Hippocampal formation (tissue), 2 donors: Measurements from ENCODE around the gene MAT2B.

Experiments
- DNase-seq, 2 donors: peaks; one replicate each; lab custom pipeline; 2025; lab: John Stamatoyannopoulos, UW

Gene MAT2B

DNA sequence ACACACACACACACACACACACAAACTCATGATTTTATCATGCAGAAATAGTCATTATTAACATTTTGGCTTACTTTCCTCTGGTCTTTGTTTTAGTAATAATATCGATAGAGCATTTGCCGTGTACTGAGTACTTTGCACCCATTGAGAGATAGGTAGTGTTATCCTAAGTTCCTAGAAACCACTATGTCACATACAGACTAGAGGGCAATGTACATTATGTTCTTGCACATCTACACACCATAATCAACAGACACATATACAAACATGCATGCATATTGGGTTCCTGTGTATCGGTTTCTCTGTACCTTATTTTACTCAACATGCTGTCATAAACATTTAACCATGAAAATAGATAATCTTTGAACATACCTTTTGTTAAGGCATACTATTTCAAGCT lies 45.7 kb downstream of the MAT2B start:
- DNase-seq: no peak

- no peak for DNase-seq
These were observed 47.1 kb downstream of the MAT2B start for GRCh38 chr5:163552536-163552935.

GRCh38 chr5:163561339-163561738 lies 55.9 kb downstream of the MAT2B start:
- DNase-seq: no peak

DNA sequence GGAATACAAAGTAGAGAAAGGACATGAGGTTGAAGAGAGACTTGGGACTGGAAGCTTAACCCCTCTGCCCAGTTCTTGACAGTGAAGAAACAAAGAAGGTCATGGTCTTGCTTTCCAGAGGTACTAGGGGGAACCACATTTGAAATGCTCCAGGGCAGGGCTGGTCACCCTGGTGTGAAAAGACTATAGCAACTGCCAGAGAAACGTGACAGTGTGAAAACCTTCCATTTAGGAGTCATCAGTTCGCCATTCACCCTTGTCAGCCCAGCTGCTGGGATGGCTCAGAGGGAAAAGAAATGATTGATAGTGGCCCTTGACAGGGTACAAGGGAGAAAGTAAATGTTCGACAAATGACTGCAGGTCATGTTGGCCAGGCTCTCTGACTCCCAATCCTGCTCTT lies 56.7 kb downstream of the MAT2B start:
- DNase-seq: no peak

DNA sequence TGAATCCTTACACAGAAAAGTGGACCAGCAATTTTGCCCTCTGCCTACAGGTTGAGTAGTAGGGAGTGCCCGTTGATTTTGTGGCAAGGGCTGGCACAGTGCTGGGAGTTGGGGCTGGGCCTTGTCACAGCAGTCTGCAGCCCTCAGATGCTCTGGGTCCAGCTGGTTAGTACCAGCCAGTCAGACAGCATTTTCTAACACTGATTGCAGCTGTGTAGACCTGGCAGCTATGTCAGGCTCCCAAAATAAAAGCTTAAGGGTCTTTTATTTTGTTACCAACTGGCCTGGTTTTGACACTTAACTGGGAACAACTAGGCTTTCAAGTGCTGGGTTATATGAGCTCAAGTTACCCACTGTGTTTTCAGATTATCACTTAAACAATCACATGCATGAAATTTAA lies 57.7 kb downstream of the MAT2B start:
- DNase-seq: no peak

- no peak for DNase-seq
These were observed 58.5 kb downstream of the MAT2B start for GRCh38 chr5:163563880-163564279.

DNA sequence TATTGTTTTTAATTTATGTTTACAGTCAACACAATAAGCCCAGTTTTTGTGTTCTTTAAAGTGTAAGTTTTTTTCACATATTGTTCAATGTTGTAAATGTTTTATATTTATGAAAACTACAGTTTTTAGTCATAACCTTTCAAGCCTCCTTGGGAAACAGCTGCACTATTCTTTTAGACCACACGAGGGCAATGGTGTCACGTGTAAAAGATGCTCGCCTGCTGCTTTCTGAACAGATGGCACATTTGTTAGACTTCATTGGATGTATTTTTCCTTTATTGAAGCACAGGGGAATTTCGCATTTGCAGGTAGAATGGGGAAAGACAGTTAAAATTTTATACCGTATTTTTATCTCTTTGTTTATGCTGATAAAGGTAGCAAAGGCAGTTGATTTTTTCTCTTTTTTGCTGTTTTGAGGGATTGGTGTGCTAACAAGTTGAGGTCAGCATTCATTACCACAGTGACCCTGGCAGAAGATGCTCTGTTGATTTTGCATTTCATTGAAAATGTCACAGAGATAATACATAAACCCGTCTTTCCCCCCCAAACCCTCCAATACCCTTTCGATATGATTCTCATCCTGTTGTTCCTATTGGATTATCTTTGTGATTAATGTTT lies 59.0 kb downstream of the MAT2B start:
- DNase-seq: peak; percentile 25 to 83

DNA sequence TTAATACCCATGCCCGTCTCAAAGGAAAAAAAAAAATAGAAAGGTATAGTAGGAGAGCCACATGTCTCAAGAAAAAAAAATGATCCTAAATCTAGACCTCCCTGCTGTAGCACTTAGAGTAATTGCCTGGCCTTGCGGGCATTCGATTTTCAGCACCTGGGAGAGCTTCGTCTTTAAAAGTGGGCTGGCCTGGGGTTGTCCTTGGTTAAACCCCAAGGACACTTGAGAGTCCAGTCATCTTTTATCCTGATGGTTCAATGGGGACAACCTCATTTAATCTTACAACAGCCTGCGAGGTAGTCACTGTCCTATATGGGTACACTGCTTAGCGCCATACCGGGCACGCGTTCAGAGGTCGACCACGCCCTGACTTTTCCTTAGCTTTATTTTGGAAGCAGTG lies 60.1 kb downstream of the MAT2B start:
- no peak for DNase-seq

- peak in 1 of 2 donors; percentile 2 for DNase-seq
These were observed 60.7 kb downstream of the MAT2B start for GRCh38 chr5:163565931-163566608.

DNA sequence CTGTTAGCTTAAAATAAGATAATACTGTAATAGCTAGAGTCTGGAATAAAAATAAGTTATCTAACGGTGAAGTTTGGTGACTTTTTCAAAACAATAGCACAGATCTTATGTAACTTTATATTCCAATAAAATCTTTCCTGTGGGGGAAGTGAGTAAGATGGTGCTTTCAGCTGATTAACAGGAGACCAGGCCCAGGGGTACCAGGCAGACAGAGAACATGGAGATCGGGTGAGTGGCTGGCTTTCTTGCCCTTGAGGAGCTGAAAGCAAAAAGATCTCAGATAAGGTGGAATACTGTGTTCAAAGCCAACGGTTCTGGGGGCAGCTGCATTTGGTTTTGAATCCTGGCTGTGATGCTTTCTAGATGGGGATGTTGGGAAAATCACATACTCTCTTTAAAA lies 61.3 kb downstream of the MAT2B start:
- no peak for DNase-seq

DNA sequence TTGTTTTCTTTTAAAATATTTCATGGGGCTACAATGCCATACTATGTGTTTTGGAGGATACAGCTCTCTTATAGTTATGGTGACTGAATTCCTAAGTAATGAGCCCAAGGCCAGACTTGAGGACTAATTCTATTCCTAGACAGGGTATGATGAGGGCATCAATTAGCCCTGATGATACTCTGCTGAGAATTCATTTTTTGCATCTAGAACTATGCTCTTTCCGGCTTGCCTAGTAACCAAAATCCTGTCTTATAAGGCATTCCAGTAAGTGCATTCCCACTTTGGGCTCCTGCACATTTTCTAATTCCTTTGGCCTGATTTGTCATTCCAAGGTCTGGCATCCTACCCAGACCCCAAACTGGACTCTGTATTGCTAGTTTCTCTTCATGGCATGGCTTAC lies 62.4 kb downstream of the MAT2B start:
- no peak for DNase-seq
